NK-92 treated with Interleukin-12 subunit alpha and Interleukin-12 subunit beta, amount 100 ng/mL, for 24 hours (cell line): ENCODE data around the gene STAG3.
"Not testable (repeated sequence)": the region's sequence is repeated elsewhere in the genome, so short reads cannot be mapped to it uniquely, and the experiment has no call there.

Source experiments
- DNase-seq: peaks from one replicate; lab custom pipeline; 2025; lab: John Stamatoyannopoulos, UW

STAG3 gene

DNA sequence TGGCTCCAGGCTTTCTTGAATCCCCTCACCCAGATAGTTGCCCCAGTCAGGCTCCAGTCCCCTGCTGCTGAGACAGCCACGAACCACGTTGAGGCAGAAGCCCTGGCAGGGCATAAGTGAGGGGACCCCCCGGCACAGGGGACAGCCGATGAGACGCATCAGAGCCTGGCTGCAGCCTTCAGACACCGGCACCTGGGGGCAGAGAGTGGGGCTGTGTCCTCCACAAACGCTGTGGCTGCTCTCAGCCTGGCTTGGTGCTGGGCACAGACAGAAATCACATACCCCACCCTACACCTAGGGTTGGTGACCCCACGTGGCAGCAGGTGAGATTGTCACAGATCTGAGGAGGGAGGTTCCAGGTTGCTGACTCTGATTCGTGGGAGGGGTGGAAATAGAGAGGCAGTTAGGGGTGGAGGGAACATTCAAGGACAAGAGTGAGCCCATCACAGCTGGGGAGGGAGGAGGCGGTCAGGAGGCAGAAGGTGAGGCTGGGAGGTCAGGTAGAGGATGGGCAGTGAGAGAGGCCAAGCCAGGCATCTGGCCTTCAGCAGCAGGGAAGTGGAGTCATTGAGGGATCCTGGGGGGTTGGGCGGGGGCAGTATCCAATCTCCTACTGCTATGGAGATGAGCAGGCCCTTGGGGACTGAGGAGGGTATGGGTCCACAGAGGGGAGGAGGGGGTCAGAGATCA, 3.8 kb upstream of the STAG3 start:
- no peak for DNase-seq

DNA sequence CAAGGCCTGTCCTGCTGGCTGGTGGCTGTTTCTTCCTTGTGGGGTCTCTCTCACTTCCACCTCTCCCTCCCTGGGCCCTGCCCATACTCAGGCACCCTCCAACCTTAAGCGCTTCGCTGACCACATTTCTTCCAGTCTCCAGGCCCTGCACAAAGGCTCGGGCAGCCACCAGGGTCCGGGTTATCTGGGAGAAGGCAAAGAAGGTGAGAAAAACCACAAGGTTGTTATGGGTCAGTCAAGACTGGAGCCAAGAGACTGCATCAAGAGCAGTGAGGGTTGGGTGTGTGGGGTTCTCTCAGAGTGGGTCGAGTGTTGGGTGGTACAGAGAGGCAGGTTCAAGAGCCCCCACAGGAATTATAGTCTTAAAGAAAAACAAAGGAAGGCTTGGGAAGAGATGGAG, 3.1 kb upstream of the STAG3 start:
- no peak for DNase-seq

DNA sequence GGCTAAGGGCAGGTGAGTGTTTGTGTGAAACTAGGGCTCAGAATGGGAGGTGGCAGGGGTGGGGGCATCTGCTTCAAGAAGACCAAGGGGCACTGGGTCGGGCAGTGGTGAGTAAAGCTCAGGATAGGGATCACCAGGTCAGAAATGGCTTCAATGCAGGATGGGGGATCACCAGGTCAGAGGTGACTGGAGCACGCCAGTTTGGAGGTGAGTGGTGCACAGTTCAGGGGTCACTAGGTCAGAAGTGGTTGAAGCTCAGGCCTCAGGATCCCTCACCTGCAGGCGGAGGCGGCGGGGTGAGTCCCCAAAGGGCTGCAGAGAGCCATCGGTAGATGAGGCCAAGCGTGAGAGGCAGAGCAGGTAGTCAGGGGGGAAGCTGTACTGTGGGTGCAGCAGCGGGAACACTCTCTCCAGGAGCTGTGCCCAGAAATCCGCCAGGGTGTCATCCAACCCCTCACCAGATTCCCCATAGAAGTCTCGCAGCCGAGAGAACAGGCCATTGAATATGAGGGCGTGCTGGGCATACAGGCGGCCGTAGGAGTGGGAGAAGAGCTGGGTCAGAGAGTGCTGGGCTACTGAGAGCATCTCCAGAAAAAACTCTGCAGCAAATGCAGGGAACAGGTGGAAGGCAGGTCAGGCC, 2.3 kb upstream of the STAG3 start:
- DNase-seq, result no peak

DNA sequence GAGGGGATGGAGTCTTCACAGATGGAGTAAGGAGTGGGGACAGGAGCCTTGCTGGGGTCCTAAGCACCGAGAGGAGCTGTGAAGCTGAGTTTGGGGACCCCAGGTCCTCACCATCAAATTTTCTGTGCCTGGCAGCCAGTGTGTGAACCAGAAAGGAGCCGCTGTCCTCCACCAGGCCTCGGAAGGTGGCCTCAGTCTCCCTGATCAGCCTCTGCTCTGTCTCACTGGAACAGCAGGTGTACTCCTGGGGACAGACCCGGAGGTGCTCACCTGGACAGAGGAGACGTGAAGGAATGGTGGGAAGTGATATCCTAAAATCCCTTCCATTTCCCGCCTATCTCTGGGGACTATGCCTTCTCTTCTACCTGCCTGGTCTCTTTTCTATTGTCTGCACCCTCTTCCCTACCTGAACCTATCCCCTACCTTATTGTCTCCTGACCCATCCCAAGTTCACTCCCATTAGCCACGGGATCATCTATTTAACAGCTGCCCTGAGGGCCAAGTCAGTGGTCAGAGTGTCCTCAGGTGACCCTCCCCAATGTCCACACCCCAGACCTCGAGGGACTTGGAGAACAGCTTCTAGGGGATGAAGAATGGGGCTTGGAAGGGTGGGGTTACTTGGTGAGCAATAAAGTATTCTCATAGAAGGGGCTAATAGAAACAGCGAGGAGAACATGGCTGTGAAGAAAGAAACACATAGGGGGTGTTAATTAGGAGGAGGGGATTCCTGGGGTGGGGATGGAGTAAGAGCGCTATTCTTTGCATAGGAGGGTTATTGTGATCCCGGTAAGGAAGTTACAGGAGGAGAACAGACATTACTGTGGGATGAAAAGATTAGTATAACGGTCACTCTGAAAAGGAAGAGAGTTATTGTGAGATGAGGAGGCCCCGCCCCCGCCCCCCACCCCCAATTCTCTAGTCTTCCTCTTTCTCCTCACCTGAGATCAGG, 1.3 kb upstream of the STAG3 start:
- no peak for DNase-seq

DNA sequence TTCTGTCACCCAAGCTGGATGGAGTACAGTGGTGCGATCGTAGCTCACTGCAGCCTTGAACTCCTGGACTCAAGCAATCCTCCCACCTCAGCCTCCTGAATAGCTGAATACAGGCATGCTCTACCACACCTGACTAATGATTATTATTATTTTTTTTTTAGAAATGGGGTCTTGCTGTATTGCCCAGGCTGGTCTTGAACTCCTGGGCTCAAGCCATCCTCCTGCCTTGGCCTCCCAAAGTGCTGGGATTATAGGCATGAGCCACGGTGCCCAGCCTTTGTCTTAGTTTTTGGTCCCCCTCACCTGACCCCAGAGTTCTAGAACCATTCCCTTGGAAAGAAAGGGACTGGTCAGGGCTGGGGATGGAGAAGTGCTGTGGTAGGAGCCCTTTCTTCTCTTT, 2.4 kb downstream of the STAG3 start:
- not testable (repeated sequence) for DNase-seq

DNA sequence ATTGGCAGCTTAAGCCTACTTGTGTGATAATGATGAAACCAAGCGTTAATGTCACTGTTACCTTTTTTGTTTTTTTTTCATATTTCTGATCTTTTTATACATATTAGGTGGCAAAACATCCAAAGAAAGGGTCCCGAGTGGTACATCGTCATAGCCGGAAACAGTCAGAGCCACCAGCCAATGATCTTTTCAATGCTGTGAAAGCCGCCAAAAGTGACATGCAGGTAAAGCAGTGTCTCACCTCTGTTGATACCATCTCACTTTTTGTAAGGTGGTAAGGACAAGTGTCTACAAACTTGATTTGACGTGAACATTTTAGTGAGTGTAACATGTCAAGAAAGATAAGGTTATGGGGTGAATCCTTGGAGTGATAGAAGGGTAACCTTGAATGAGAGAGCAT, 4.9 kb downstream of the STAG3 start:
- not testable (repeated sequence) for DNase-seq

DNA sequence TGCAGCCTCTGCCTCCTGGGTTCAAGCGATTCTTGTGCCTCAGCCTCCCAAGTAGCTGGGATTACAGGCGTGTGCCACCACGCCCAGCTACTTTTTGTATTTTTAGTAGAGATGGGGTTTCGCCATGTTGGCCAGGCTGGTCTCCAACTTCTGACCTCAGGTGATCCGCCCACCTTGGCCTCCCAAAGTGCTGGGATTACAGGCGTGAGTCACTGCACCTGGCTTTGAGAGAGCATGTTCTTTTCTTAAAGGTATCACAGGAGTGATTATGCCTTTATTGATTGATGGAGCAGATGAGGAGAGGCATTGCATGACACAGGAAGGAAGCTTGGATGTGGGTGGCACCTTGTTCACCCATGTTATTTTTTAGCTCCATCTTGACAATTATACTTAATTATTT, 5.4 kb downstream of the STAG3 start:
- DNase-seq, result not testable (repeated sequence)

DNA sequence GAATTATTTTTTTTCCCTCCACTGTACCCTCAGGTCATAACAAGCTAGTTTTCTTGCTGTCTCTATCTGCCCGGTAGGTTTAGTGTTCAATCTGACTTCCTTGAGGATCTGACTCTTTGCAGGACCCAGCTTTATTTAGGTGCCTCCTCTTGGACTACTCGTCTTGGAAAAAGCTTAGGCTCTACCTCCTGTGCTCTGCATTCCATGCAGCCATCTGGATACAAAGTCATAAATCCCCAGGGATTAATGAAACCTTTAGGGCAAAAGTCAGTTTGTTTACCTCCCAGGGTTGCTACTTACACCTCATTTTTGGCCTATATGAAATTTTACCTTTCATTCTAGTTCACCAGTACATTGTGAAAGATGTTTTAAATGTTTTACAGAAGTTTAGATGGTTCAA, 8.0 kb downstream of the STAG3 start:
- no peak for DNase-seq

DNA sequence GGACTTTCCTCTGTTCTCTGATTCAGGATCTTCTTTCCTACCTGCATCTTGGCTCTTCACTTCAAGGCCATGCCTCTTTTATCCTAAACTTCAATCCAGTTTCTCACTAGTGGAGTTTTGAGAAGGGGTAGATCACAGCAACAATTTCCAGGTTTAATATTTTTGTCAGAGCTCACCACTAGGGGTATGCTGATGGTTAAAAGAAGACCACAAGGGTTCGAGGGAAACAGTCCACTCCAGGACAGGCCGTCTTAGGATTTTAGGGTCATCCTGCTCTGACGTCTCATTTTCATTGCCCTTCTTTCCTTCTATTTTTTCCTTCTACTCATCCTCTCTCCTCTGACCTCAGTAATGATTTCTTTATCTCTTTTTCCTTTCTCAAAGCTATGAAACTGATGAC, 11.3 kb downstream of the STAG3 start:
- DNase-seq, result no peak

DNA sequence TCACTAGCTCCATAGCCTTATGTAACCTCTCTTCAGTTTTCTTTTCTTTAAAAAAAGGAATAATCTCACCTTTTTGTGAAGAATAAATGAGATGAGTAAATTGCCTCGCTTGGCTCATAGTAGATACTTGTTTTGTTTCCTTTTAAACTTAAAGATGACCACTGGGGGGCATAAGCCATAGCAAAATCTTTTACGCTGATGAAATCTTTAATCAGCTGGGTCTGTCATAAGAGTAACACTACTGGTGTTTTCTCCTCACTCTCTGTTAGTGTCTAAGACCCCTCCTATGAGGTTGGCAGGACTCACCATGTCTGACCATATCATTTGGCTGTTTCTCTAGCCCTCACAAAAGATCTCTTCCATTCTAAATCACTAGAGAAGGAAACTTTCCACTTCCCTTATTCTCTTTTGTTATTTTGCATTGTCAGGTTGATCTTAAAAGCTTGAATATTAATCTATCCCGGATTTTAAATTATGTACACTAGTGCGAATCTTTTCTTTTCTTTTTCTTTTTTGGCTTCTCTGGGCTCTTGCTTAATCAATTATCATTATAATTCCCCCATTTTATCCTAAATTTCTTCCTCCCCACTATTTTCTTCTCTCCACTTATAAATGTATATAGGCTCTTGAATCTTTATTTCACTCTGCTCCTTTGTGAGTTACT, 12.5 kb downstream of the STAG3 start:
- no peak for DNase-seq

DNA sequence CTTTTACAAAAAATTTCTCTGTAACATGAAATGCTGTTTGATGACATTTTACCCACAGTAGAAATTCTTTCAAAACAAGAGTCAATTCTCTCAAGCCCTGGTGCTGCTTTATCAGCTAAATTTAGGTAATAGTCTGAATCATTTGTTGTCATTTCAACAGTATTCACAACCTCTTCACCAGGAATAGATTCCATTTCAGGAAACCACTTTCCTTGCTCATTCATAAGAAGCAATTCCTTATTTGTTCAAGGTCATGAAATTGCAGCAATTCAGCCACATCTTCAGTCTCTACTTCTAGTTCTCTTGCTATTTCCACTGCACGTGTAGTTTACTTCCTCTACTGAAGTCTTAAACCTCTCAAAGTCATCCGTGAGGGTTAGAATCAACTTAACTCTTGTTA, 14.1 kb downstream of the STAG3 start:
- DNase-seq, result no peak

DNA sequence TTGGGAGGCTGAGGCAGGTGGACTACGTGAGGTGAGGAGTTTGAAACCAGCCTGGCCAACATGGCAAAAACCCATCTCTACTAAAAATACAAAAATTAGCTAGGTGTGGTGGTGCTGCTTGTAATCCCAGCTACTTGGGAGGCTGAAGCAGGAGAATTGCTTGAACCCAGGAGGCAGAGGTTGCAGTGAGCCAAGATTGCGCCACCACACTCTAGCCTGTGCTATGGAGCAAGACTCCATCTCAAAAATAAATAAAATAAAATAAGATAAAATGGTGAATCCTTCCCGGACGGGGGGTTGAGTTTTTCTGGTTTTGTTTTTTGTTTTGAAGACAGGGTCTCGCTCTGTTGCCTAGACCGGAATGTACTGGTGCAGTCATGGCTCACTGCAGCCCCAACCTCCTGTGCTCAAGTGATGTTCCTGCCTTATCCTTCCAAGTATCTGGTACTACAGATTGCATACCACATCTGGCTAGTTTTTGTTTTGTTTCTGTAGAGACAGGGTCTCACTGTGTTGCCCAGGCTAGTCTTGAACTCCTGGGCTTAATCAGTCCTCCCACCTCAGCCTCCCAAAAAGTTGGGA, 14.7 kb downstream of the STAG3 start:
- not testable (repeated sequence) for DNase-seq

DNA sequence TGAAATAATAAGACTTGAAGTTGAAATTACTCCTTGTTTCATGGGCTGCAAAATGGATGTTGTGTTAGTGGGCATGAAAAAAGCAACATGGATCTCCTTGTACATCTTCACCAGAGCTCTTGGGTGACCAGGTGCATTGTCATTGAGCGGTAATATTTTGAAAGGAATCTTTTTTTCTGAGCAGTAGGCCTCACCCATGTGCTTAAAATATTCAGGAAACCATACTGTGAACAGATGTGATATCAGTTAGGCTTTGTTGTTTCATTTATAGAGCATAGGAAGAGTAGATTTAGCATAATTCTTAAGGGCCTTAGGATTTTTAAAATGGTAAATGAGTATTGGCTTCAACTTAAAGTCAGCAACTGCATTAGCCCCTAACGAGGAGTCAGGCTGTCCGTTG, 15.3 kb downstream of the STAG3 start:
- DNase-seq, result no peak

DNA sequence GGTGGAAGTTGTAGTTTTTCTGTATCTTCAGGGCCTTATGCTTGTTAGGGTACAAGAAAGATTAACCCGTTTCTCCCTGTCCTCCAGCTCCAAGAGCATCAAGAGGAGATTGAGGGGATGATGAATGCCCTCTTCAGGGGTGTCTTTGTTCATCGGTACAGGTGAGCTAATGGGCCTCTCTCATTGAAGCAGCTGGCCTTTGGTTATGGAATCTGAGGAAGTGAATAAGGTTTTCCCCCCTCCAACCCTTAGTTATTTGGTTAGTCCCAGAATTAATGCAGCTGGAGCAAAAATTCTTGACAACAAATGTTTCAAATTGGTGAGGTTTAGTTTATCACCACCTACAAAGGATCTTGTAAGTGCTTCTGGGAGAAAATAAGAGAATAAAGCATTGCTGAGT, 17.5 kb downstream of the STAG3 start:
- no peak for DNase-seq

DNA sequence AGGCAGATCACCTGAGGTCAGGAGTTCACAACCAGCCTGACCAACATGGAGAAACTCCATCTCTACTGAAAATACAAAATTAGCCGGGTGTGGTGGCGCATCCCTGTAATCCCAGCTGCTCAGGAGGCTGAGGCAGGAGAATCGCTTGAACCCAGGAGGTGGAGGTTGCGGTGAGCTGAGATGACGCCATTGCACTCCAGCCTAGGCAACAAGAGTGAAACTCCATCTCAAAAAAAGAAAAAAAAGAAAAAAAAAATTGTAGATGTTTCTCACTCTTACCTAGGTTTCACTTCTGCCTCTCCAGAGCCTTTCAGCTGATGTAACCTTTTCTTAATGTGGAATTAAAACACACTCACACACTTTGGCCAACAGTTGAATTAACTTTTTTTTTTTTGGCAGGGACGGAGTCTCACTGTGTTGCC, 18.2 kb downstream of the STAG3 start:
- DNase-seq, result not testable (repeated sequence)

DNA sequence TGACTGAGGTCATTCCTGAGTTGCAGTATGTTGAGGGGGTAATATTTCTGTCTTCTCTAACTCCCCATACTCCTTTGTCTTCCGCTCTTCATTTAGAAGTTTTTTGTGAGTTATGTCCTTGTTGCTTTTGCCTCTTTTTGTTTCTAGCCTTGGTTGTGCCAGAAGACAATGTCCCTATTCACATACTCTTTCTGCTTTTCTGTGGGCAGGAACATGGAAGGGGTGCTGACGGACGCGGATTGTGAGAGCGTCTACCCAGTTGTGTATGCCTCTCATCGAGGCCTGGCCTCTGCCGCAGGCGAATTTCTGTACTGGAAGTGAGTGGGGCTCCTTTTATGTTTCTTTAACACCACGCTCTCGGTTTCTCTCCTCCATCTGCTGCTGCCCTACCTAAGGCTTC, 20.5 kb downstream of the STAG3 start:
- DNase-seq, result no peak

DNA sequence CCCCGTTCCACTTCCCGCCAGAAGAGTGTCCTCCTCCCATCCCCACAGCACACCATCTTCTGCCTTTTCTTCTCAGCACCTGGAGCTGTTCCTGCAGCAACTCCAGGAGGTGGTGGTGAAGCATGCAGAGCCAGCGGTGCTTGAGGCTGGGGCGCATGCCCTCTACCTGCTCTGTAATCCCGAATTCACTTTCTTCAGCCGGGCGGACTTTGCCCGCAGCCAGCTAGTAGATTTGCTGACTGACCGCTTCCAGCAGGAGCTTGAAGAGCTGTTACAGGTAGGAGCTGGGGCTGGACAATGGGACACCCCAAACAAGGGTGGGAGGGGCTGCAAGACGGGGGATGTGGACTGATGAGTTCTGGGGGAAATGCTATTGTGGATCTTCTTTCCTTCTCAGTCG, 23.0 kb downstream of the STAG3 start:
- no peak for DNase-seq

DNA sequence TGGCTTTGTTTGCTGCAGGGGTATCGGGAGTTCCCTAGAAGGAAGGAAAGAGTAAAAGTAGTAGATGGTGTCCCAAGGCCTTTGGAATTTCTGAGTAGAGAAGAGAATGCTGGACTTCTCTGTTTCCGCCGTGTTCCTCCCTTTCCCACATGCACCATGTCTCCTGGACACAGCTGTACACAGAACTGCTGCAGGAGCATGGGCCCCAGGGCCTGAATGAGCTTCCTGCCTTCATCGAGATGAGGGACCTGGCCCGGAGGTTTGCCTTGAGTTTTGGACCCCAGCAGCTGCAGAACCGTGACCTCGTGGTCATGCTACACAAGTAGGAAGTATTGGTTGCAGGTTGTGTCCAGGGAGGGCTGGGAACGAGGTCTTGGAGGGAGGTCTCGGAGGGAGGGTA, 26.7 kb downstream of the STAG3 start:
- no peak for DNase-seq

DNA sequence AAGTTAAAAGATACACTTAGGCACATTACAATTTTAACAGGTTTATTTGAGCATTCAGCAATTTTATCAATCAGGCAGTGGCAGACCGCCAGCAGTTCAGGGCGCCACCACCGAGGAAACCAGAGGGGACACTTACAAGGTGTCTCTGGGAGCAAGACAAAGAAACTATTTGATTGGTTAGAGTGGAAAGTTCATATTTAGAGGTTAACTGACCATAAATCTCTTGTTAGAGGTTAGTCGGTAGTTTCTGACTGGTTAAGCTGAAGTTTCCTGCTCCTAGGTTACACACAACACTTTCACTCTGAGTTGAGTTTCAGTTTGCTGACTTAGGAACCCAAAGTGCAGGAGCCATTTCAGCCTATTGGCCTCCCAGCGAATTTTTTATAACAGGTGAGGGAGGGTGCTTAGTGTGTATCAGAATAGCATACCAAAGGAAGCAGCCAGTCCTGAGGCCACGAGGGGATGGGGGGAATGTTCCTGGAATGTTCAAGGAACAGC, 31.2 kb downstream of the STAG3 start:
- peak; percentile 54 for DNase-seq

DNA sequence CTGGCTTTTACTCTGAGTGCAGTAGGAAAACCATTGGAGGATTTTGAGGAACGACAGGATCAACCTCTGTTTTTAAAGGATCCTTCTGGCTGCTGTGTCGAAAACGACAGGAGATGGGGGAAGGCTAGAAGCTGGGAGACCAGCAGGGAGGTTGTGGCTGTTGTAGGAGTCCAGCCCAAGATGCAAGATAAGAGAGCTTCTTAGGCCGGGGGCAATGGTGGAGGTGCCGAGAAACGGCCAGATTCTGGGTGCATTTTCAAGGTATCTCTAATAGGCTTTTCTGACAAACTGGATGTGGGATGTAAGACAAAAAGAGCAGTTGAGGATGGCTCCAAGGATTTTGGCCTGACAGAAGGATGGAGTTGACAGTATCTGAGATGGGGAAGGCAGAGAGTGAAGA, 31.8 kb downstream of the STAG3 start:
- no peak for DNase-seq

DNA sequence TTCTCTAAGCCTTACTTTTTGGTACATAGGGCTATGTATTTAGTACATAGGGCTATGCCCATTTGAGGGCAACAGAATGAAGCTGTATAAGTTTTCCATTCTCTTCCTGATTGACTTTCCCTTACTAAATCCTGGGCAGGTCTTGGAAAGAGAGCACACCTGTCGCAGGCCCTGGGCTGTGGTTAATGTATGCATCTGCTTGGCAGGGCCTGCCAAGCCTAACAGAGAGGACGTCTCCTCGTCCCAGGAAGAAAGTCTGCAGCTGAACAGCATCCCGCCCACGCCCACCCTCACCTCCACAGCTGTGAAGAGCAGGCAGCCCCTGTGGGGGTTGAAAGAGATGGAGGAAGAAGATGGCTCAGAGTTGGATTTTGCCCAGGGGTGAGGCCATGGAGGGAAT, 33.1 kb downstream of the STAG3 start:
- DNase-seq, result no peak

DNA sequence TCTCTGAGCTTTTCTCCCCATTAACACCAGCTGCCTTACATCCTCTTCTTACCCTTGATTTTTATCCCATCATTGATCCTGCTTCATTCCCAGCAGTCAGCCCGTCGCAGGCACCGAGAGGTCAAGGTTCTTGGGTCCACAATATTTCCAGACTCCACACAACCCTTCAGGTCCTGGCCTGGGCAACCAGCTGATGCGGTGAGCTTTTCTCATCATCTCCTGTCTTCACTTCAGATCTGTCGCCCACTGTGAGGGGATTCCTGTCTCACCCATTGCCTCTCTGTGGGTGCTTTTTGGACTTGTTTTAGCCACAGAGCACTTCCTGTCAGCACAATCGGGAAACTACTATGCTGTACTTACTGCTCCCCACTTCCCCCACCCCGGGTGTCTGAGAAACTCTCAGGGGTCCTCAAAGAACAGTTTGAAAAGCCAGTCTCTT, 33.6 kb downstream of the STAG3 start:
- DNase-seq, result peak; percentile 31
